Measurements from ENCODE around the gene PDE9A.
"Not testable (repeated sequence)": the region's sequence is repeated elsewhere in the genome, so short reads cannot be mapped to it uniquely, and the experiment has no call there.

Gene PDE9A

GRCh38 chr21:42692688-42693087, 39.3 kb downstream of the PDE9A start:
- DNase-seq: no peak

DNA sequence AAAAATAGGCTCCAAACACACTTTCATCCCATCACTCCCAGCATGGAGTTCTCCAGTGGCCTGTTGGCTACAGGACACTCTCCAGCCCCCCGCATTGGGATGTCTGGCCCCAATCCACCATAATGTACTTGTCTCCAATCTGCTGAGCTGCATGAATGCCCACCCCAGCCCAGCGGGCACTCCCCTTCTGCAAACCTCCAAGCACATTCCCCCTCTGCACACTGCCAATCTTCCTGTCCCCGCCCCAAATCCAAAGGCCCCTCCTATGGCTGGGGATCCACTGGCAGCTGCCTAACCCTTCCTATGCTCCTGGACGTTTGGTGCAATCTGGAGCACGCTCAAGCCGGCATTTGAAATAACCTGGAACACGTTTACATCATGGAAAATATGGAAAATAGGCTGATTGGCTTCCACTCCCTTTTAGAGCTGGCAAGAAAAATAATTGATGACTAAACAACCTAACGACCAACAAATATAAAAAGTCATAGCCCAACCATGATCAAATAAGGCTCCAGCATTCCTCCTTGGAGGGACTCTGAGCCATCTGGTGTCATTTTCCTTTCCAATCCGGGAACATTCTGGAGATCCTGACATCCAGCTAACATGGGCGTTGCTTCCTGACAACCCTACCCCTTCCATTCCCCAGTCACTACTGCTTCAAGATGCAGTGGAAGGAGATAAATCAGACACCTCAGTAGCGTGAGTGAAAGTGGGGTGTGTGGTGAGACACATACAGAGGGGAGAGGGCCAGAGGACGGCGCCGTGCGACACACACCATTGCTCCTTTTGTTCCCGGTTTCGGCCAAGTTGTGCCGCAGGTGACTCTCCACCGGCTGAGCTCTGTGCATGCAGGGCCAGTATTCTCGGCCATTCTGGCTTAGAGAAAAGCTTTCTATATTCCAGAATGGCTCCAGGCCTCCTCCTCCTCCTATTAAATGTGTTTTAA, 41.6 kb downstream of the PDE9A start:
- DNase-seq: no peak

DNA sequence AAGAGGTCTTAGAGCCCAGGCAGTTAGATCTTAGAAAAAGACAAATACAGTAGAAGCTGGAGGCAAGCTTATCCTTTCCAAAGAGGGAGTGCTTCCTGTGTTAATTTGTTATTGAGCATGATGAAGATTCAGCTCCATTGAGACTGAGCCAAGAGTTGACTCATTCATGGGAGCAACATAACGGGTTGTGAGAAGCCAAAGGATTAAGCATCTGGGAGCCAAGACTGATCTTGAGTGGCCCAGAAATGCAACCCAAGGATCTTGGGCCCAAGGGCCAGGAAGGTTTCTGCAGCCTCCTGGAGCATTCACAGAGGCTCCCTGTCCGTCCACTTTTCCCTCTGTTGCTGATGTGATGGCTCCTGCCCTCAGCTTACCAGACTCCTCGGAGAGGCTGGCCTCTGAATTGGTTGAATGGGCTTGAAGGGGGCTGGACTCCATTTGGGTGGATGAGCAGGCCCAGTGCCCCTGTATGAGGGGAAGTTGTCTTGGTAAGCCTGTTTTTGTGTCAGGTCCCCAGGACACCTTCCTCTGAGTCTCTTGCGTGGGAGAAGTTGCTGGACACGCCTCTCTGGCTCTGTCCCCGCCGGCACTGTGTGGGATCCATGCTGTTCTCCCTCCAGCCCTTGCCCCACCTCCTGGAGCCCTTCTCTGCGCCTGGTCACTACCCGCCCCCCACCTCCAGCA, 42.4 kb downstream of the PDE9A start:
- no peak for DNase-seq

DNA sequence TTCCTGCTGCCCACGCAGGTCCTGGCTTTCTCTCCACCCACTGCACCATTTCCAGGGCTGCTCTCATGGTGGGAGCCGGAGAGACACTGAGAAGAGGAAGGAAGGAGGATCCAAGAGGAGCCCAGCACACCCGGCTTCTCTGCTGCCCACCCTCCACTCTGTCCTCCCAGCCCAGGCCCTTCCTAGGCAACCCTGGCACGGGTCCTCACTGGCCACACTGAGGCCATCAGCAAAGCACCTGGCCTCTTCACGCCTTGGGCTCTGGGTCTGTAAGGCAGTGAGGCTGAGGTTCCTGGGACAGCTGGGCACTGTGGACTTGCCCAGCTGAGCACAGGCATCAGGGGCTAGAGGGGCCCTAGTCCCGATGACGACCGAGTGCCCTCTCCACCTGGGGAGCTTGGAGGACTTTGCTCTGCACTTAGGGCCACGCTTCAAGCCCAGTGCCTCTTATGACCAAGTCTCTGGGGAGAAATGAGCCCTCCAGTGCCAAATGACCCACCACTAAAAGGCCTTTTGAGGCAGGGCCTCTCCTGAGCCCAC, 43.1 kb downstream of the PDE9A start:
- no peak for DNase-seq

DNA sequence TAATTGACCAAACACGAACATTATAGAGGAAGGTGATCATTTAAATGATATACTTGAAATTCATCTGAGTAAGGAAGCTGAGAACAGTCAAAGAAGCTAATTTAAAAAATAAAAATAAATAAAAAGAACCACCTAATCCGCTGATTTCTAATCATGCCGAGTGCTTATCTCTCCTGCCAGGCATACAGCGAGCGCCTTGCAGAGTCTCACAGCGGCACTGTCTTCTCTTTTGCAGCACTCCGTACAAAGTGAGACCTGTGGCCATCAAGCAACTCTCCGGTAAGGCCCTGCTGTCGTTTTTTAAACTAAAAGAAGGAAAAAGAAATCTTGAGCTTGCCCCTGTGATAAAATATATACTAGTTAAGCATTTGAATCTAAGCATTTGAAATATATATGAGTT, 45.3 kb downstream of the PDE9A start:
- DNase-seq: no peak

DNA sequence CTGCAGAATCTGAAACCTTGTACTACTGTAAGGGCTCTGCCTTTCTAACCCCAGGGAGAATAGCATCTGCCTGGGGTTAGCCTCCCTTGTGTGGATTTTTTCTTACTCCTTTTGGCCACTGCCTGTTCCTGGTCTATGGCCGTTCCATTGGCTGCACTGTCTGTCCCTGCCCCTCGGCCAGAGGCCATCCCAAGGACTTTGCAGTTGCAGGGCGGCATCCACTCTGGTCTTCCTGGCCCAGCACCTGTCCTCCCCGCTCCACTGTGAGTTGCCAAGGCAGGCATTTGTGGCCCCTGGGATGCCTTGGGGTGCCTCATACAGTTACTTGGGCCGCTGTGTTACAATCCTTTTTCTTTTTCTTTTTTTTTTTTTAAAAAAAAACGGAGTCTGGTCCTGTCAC, 45.8 kb downstream of the PDE9A start:
- DNase-seq: no peak

GRCh38 chr21:42701706-42702456, 48.5 kb downstream of the PDE9A start:
- DNase-seq: no peak

GRCh38 chr21:42702720-42703119, 49.3 kb downstream of the PDE9A start:
- no peak for DNase-seq

DNA sequence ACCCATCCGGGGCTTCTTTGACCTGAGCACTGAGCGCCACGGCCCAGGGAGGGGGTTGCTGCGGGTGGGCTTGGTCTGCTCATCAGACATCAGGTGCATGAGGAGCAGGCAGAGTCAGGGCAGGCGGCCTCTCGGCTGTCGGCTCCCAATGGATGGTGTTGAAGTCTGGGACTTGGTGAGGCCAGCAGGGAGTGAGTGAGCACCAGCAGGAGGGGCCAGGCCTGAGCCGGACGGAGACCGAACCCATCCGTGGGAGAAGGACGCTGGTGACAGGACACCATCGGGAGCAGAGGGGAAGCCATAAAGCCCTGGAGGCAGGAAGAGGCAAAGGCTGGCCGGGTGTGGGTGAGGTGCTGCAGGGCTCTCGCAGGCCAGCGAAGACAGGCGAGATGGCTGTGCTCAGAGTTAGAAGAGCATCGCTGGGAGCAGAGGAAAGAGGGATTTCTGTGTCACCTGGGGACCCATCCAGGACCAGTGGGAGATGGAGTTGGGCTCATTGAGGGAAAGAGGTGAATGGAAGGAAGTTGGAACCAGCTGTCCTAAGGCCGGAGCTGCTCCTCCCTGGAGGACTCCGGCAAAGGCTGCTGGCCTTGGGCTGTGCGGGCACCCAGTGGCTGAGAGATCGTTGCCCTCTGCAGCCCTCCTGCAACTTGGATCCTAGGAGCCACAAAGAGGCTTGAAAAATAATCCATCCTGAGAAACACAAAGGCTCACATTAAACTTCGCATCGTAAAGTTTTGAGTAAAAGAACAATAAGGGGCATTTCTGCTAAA, 49.9 kb downstream of the PDE9A start:
- no peak for DNase-seq

GRCh38 chr21:42703965-42704364, 50.5 kb downstream of the PDE9A start:
- no peak for DNase-seq

DNA sequence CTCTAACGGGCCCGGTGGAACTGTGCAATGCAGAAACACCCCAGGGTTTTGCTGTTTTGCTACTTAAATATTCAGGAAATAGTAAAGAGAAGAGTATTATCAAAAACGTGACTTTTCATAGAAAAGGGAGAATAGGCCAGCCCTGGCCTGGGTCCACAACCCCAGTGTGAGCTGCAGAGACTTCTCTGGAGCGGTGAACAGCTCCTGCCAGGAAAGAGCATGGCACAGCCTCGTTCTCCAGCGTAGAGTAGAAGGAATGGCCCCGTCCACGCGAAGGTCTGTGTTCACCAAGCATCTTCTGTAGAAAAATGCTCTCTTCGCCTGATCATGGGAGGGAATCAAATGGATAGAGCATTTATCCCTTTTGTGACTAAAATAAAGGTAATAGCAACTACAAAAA, 51.4 kb downstream of the PDE9A start:
- no peak for DNase-seq

DNA sequence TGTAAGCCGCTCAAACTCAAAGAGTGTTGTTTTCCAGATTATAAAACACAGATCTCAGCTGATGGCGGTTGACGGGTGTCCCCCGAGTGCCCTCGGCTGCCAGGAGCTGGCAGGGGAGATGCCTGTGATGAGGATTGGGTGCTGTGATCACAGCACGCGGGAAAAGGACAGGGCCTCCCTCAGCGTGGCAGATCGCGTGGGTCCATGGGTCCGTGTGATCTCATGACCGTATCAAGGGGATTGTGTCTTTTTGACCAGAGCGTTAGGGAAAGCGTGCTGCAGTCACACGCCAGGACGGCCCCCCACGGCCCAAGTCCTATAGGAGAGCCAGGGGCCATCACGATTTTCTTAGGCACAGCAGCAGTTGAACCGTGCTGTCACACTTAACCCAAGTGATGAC, 51.9 kb downstream of the PDE9A start:
- DNase-seq: no peak

GRCh38 chr21:42705746-42706374, 52.4 kb downstream of the PDE9A start:
- DNase-seq: no peak

DNA sequence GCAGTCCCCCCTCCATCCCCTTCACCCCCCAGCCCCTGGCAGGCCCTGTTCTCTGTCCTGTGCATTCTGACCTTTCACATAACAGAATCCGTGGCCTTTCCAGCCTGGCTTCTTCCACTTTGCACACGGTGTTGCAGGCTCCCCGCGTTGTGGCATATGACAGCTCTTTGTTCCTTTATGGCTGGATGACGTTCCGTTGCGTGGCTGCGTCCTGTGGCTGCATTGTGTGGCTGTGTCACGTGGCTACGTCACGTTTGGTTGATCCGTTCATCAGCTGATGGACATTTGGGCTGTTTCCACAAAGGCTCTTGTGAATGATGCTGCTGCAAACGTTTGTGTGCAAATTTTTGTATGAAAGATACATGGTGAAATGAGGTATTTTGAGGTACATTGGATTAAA, 53.3 kb downstream of the PDE9A start:
- no peak for DNase-seq

GRCh38 chr21:42707207-42707830, 53.9 kb downstream of the PDE9A start:
- no peak for DNase-seq

DNA sequence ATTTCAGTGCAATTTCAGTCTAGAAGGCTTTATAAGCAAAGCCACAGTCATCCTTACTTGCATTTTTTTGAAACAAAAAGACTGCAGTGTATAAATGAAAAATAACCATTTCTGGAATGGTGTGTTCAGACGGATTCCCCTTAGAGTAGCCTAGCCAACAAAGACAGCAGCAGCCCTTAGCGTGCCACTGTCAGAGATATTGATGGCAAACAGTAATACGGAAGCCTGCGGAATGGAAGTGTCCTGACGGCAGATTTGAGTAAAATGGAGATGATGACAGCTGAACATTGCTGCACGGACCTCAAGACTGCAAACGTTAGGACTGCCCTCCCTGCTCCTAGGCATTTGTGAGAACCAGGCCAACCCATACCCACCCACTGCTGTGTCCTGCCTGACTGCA, 54.7 kb downstream of the PDE9A start:
- no peak for DNase-seq

GRCh38 chr21:42708916-42709315, 55.5 kb downstream of the PDE9A start:
- not testable (repeated sequence) for DNase-seq

DNA sequence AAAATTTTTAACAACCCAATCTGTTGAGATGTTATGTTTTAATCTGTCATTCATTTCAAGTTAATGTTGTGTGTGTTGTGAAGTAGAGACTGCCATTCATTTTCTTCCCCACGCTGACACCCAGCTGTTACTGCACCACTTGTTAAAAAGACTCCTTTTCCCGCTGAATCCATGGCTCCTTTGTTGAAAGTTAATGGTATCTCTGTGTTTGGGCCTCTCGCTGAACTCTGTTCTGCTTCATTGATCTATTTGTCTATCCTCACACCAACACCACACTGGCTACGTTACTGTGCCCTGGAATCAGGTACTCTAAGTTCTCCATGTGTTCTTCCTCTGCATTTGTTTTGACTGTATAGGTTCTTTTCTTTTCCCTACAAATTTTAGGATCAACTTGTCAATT, 58.2 kb downstream of the PDE9A start:
- DNase-seq: no peak

- DNase-seq: not testable (repeated sequence)
These were observed 62.0 kb downstream of the PDE9A start for GRCh38 chr21:42715427-42715826.

GRCh38 chr21:42716074-42716473, 62.7 kb downstream of the PDE9A start:
- no peak for DNase-seq

DNA sequence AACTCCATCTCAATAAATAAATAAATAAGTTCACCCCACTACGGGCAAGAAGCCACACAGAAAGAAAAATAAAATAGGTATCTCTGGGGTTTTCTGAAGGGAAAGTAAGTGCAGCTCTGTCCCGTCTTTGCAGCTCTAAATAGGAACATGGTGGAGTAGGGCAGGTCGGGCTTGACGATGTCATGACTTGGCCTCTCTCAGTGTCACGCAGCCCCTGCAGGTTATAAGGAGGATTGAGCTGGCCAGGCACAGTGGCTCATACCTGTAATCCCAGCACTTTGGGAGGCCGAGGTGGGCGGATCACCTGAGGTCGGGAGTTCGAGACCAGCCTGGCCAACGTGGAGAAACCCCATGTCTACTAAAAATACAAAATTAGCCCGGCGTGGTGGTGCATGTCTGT, 67.1 kb downstream of the PDE9A start:
- DNase-seq: not testable (repeated sequence)

Data from CD4-positive, alpha-beta T cell treated with Interleukin-12 subunit alpha and Interleukin-12 subunit beta, for 1 hour (primary cell).